Mesenteric fat pad (tissue), 1 donor: ENCODE results near the gene AGPAT2. TPM values are rescaled to one million over a fixed set of nuclear protein-coding genes. Genes with fewer than 3 reads are reported as not detected.

ENCODE experiments used
- DNase-seq: peaks from one replicate; pipeline ENCODE4 v3.0.0-alpha.2; 2020; ENCODE audit warnings: low spot score
- total RNA-seq: library from RNA; stranded (reverse); fragmentation: NEBNext Ultra II Directional; extraction: Animal tissue kit (Norgen Biotek cat#: 25700); gene quantifications from one replicate; pipeline ENCODE4 v1.2.1, GENCODE V29; 2021
- donor health status: DM: yes; HTN: yes; CAD: no.

Gene AGPAT2
- total RNA-seq, 1 donor from 2014 or later, result 547 TPM

DNA sequence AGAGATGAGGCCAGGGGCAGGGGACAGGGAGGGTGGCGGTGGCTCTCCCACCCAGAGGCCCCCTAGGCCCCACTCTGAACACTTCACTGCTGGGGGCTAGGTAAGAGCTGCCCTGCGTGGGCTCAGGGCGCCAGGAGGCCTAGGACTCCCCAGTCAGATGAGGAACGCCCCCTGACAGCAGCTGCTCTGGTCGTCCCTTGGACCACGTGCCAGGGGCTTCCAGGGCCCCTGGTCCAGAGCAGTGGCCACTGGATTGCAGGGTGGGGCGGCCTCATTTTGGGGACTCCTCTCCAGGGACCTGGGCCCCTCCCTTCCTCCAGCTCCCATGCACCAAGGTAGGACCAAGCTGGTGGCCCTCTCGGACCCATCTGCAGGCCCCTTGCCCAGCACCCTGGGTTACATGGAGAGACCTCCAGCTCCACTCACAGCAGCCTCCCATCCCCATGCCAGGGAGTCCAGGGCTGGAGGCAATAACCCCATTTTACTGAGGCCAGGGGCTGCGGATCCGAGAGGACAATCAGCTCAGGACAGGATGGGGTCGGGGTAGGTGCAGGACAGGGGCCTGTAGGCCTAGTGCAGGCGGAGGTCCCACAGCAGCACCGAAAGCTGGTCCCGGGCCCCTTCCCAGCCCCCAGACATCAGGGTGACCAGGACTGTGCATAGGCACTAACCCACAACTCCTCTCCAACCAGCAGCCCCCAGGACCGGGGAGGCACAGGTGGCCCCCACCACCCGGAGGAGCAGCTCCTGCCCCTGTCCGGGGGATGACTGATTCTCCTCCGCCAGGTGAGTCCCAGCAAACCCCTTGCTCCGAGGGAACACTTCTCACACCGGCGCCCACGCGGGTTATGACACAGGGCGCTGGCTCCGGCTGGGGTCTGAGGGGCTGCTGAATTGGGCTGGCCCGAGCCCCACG lies 23.0 kb downstream of the AGPAT2 start:
- no peak for DNase-seq

DNA sequence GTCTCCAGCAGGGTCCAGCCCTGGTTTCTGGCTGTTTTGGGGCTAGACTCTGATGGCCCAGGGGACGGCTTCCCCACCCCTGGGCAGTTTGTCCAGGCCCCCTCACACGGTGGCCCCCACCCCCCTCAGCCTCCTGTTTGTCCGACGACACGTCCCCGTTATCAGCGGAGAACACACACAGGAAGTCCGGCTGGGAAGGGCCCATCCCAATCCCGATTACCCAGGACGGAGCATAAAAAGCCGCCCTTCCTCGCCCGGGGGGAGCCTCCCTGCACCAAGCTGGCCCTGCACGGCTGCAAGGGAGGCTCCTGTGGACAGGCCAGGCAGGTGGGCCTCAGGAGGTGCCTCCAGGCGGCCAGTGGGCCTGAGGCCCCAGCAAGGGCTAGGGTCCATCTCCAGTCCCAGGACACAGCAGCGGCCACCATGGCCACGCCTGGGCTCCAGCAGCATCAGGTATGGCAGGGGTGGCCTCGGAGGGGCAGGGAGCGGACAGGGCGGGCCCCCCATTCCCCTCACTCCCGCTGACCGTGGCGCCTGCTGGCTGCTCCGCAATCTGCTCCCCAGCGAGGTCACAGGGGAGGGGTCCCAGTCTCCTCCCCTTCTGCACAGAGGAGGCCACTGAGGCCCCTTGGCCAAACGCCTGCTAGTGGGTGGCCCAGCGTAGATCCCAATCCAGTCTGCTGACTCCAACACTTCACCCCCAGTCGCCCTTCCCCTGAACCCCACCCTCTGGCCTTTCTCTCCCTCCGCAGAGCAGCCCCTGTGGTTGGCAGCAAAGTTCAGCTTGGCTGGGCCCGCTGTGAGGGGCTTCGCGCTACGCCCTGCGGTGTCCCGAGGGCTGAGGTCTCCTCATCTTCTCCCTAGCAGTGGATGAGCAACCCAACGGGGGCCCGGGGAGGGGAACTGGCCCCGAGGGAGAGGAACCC lies 24.3 kb downstream of the AGPAT2 start, which contains the start of gene EGFL7:
EGFL7 (plus strand) TSS at position 261 of the 926 bp plus-strand sequence. CDS start 5,367 bp downstream, outside the sequence.
- no peak for DNase-seq

DNA sequence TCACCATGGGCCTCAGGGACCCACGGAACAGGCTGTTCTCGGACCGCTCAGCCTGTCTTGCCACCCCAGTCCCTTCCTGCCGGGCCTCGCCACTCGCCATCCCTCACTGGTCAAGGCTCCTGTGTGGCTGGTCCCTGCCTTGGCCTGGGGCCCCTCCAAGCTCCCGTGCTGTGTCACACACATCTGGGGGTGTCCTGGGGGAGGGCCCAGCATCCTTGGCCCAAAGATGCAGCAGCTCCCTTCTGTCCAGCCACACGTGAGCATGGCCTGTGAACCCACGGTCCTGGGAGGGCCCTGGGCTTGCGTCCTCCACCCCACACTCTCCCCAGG lies 25.0 kb downstream of the AGPAT2 start:
- no peak for DNase-seq

DNA sequence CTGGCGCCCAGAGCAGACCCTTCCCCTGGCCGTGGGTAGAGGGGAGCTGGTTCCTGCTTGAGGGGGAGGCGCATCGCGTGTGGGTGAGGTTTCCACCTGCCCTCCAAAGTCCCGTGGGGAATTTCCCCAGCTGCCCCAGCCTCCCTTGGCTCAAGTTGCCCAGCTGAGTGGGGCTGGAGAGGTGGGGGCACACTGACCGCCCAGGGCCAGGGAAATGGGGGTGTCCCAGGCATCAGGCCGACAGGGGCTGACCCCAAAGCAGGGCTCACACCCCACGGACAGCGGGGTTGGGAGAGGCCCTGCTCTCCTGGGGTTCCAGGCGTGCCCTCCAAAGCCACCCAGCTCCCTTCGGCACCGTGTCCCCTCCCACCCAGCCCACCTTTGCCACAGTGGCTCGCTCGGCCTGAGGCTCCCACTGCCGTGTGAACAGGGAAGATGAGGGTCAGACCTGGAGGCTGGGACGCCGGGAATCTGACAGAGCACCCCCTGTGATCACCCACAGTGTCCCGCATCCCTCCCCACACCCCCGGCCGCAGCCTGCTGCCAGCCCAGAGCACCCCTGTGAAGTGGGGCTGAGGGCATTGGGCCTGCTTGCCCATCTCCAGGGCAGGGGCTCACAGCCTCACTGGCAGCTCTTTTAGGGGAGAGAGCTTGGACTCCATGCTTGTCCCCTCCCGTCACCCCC lies 25.5 kb downstream of the AGPAT2 start:
- DNase-seq, result no peak

DNA sequence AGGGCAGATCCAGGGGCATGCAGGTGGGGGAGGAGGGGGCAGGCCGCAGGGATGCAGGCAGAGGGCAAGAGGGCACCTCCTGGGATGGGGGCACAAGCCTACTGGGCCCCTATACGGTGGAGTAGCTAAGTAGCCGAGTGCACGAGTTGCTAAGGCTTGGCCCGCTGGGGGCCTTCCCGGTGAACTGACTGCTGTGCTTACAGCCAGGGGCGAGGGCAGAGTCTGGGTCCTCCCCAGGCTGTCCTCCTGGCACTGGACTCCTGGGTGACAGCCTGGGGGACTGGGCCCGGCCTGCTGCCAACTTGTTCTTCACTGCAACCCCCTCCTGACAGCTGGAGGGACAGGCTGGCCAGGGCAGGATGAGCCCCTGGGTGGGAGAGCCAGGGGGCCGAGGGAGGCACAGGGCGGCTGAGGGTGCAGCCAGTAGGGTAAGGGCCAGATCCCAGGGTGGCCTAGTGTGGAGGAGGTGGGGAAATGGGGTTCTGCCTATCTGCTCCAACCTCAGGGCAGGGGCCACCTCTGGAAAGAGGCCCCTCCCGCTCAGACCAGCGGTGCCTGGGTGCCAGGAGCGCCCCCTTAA lies 26.2 kb downstream of the AGPAT2 start:
- DNase-seq, result no peak

DNA sequence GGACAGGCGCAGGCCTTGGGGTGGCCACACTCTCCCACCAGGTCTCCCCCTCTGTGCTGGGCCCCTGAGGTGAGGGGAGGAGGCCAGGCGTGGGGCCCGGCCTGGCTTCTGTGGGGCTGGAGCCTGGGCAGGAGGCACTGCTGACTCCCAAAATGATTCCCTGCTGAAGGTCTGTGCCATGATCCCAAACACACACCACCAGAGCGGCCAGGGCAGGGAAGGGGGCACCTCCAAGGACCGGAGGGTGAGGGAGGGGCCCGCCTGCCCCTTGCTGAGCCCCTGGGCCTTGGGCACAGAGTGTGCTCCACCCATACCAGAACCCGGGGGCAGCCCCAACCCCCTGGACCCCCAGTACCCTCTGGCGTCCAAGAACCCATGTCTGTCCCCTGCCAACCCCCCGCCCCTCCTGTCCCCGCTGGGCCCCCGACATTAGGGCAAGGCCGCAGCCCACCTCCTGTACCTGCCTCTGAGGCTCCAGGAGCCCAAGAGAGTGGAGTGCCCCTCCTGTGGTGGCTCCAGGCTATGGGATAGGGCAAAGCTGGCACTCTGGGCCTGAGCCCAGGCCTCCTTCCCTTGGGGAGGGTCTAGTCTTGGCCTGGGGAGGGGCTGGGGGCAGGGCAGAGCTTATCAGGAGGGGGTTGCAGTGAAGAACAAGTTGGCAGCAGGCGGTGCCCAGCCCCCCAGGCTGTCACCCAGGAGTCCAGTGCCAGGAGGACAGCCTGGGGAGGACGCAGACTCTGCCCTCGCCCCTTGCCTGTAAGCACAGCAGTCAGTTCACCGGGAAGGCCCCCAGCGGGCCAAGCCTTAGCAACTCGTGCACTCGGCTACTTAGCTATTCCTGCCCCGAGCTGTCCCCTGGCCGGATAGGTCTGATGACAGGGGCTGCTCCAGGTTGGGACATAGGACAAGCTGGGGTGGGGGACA lies 27.1 kb downstream of the AGPAT2 start:
- DNase-seq, result no peak

DNA sequence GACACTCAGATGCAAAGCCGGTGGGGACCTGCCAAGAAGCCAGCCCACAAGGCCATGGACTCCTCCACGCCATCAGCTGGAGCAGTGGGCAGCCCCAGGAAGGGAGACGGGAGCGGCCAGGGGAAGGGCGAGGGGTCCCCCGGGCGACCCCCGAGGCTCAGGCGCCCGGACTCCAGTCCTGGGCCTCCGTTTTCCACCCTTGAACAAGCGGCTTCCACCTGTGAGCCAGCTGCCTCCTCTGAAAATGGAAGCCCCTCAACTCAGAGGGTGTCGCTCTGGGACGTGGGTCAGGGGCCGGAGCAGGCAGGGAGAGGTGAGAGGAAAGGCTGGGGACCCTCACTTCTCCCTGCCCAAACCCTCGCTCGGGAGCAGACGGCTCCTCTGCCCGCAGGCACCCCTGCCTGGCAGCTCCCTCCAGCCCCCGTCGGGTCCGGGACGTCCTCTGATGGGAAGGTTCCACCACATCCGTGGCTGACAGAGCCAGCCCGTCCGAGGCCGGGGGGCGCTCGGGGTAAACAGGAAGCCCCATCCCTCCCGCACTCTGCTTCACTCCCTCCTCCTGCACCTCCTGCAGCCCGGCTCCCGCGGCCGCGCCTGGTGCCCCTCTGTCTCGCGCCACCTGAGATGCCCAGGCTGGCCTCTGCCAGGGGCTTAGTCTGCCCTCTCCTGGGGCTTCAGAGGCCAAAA lies 28.3 kb downstream of the AGPAT2 start:
- DNase-seq, result no peak

DNA sequence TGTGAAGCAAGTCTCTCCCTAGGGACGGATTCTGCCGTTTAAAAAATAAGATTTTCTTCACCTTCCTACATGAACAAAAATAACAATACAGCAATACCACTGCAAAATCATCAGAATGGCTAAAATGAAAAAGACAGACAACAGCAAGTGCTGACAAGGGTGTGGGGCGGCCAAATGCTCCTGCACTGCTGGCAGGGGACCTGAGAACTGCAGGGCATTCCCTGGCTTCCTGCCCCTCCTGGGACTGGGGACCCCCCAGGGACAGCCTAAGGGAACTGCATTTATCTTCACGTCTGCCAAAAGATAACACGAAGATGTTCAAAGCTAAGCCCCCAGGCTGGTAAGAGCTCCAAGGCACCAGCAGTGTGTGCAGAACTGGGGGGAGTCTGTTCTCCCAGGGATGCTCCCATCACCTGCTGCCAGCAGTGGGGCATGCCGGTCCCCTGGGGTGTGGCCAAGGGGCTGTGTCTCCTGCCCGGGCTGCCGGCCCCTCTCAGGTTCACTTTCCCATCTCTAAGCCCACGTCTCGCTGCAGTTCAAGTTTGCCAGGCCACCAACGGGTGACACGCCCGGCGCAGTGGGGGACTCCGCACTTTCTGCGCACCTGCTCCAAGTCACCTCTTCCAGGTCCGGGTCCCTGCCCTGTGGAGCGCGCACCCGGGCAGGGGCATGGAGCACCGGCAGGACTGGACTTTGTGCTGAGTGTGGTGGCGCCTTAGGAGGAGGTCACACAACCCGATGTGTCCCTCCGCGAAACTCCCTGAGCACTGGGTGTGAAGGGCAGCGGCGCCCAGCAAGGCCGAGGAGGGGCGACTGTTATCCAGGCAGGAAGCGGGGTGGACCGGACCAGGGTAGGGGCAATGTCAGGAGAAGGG lies 29.0 kb downstream of the AGPAT2 start:
- DNase-seq, result no peak

DNA sequence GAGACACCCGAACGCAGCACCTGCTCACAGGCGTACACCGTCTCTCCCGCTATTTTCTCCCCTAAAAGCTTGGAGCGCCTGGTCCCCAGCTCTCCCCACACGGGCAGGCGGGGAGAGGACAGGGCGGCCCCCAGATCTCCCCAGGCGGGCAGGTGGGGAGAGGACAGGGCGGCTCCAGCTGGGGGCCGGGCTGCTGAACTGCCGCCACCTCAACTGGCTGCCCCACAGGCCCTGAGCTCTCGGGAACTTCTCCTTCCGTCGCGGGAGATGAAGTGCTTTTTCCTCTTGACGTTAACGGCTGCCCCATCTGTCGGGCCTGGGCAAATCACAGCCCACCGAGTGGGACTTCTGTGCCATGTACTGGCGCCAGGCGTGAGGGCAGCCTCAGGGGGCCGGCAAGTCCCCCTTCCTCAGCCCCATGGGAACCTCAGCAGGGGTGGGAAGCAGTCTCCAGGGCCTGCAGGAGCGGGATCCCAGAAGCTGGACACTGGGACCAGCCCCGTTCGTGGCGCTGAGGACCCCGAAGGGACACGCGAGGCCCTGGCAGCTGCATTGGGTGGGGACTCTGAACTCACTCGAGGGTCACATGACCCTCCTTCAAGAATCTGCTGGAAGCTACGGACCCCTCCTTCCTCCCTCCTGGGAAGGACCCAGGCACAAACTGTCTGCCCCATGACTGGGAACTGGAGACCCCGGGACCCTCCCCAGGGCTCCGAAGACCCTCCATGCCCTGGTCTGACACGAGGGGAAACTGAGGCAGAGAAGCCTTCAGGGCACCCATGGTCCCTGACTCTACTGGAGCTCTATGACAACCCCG lies 30.3 kb downstream of the AGPAT2 start:
- DNase-seq, result no peak

DNA sequence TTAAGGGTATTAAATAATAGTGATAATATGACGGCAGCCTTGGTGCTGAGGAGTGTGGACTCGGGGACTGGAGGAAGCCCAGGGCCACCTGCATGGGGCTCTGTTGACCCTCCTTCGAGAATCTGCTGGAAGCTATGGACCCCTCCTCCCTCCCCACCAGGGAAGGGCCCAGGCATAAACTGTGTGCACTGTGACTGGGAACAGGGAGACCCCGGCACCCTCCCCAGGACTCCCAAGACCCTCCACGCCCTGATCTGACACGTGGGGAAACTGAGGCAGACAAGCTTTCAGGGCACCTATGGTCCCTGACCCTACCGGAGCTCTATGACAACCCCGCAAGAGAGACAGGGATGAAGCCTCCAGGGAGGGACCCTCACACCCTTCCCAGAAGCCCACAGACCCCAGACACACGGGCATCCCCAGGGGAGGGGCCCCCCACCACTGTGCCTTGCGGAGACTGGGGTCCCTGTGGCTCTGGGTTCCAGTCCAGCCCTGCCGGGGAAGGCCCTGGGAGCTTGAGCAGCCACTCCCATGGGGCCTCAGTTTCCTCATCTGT lies 31.0 kb downstream of the AGPAT2 start:
- DNase-seq, result no peak

DNA sequence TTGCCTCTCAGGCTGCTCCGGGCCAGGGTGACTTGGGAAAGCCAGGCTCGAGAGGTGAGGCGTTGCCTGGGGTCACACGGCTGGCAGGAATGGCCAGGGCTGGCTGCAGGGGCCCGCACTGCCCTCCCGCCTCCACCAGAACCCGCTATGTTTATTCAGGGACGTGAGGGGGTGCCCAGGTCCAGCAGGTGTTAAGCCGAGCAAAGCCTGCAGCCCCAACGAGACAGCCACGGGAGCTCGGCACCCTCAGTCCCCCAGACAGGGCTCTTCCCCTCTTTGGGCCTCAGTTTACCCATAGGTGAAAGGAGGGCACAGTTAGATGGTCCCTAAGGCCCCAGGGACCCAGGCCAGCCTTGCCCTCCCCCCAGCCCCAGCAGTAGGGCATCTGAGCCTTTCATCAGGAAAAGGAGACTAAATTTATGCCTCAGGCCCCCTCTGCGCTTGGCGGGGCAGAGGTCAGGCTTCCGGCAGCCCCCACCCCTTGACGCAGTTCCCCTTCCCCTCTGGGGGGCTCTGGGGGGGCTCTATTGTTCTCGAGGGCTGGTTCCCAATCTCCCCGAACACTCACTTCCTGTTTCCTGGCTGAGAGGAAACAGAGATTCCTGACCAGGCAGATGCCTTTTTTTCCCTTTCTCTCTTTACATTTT lies 31.6 kb downstream of the AGPAT2 start:
- no peak for DNase-seq

DNA sequence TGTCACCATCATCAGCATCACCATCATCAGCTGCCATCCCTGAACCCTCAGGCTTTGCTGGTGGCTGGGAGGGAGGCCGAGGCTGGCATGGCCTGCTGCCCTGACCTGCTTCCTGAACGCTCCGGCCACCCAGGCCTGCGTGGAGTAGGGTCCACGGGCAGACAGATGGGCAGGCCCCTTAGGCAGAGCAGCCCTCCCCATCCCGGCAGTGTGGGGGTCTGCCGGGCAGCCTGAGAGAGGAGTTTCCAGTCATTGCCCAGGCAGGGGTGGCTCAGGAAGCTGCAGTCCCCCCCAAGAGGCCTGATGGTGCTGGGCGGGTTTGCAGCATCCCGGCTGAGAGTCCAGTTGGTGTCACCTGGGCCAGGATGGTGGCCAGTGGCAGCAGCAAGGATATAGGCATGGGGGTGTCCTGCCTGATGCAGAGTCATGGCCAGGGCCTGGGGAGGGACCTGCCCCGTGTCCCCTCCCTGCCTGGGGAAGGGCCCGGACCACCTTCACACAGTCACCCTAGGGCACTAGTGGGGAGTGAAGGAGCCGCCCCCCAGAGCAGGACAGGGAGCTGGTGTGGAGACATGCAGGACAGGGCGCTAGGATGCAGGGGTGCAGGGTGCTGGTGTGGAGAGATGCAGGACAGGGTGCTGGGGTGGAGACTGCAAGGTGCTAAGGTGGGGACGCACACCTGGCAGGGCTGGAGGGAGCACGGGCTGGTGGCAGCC lies 32.3 kb downstream of the AGPAT2 start:
- no peak for DNase-seq

DNA sequence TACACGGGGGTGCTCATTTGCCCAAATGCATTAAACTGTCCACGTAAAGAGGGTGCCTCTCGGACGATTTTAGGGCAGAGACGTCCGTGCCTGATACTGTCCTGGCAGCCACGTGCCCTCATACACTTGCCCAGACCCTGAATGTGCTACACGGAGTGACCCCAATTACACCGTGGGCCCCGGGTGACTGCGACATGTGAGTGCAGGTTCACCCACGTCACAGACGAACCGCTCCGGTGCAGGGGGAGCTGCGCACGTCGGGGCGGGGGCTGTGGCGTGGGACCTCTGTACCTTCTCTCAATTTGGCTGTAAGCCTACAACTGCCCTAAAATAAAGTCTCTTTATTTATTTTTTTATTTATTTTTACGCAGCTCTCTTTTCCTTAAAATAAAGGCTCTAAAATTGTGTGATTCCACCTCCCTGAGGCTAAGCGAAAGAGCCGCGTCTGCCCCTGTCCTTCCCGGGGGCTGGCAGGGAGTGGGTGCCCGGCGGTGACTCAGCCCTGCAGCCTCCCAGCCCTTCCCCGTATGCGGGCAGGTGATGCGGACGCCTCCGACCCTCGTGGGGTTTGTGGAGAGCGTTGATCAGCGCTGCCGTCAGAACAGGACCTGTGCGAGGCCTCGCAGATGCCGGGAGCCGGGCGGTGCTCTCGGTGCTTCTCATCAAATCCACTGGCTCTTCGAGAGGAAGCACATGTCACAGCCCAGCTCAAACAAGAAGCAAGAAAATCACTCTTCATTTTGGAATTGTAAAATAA lies 33.8 kb downstream of the AGPAT2 start:
- no peak for DNase-seq

DNA sequence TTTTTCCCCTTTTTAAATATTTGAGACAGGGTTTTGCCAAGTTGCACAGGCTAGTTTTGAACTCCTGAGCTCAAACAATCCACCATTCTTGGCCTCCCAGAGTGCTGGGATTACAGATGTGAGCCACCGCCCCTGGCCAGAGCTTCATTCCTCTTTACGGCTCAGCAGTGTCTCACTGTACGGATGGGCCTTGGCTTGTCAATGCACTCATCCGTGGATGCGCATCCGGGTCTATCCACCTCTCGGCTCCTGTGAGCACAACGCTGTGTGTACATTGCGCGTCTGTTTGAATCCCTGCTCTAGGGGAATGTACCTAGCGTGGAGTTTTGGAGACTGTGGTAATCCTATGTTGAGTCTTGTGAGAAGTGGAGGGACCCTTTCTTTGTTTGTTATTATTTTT lies 35.4 kb downstream of the AGPAT2 start:
- DNase-seq, result no peak

DNA sequence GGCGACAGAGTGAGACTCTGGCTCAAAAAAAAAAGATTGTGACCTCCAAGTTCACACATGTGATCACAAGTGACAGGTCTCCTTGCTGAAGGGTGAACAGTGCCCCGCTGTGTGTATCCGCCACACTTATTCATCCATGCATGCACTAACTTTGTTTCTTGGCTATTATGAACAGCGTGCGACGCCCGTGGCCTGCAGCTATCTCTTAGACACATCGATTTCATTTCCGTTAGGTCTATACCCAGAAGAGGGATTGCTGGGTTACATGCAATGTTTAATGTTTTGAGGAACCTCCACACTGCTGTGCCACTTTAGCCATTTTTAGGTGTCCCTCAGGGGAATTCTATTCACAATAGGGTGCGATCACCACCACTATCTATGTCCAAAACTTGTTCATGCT lies 36.6 kb downstream of the AGPAT2 start:
- DNase-seq, result no peak
